SK-N-SH treated with all-trans-retinoic acid at 6 μM for 48 hours (cell line): ENCODE measurements around the gene CHIA.

Experiments
- ARNTL ChIP-seq: fragments of 450-650 bp; formaldehyde crosslinking; IDR thresholded peaks from 2 replicates; pipeline ENCODE4 v1.5.0; 2020; ENCODE audit warnings: low read depth, mild to moderate bottlenecking, moderate library complexity, borderline replicate concordance
- CREB5 ChIP-seq: fragments of 250-450 bp; sonication (Bioruptor Pico); IDR thresholded peaks from 2 replicates; pipeline ENCODE4 v1.5.1; 2020; ENCODE audit warnings: low read depth, mild to moderate bottlenecking, moderate library complexity
- CSDC2 ChIP-seq: fragments of 250-450 bp; sonication (Bioruptor Pico); IDR thresholded peaks from 2 replicates; pipeline ENCODE4 v1.5.0; 2020; ENCODE audit warnings: mild to moderate bottlenecking, moderate library complexity
- GLIS3 ChIP-seq: fragments of 250-450 bp; sonication (Bioruptor Pico); IDR thresholded peaks from 2 replicates; pipeline ENCODE4 v1.5.0; 2020; ENCODE audit warnings: mild to moderate bottlenecking, moderate library complexity
- ISL1 ChIP-seq: fragments of 250-450 bp; sonication (Bioruptor Pico); IDR thresholded peaks from 2 replicates; pipeline ENCODE4 v2.1.2; 2022; ENCODE audit warnings: mild to moderate bottlenecking, moderate library complexity
- PATZ1 ChIP-seq: fragments of 250-450 bp; sonication (Bioruptor Pico); IDR thresholded peaks from 2 replicates; pipeline ENCODE4 v1.8.0; 2020; ENCODE audit warnings: mild to moderate bottlenecking, moderate library complexity, borderline replicate concordance
- POU6F1 ChIP-seq: fragments of 250-450 bp; sonication (Bioruptor Pico); IDR thresholded peaks from 2 replicates; pipeline ENCODE4 v1.8.0; 2021; ENCODE audit warnings: low read depth, mild to moderate bottlenecking, moderate library complexity, borderline replicate concordance
- PPARA ChIP-seq: fragments of 250-450 bp; sonication (Bioruptor Pico); IDR thresholded peaks from 2 replicates; pipeline ENCODE4 v1.5.0; 2020; ENCODE audit warnings: mild to moderate bottlenecking, borderline replicate concordance
- RARB ChIP-seq: fragments of 250-450 bp; sonication (Bioruptor Pico); IDR thresholded peaks from 2 replicates; pipeline ENCODE4 v1.8.0; 2021; ENCODE audit warnings: mild to moderate bottlenecking, moderate library complexity
- ZC3H10 ChIP-seq: fragments of 250-450 bp; sonication (Bioruptor Pico); IDR thresholded peaks from 2 replicates; pipeline ENCODE4 v1.5.1; 2021; ENCODE audit warnings: mild to moderate bottlenecking, moderate library complexity
- ZFP3 ChIP-seq: fragments of 250-450 bp; sonication (Bioruptor Pico); IDR thresholded peaks from 2 replicates; pipeline ENCODE4 v1.5.0; 2020; ENCODE audit warnings: mild to moderate bottlenecking, moderate library complexity
- ZFP30 ChIP-seq: fragments of 450-650 bp; formaldehyde crosslinking; IDR thresholded peaks from 2 replicates; pipeline ENCODE4 v1.5.0; 2022; ENCODE audit warnings: mild to moderate bottlenecking, moderate library complexity
- ZNF565 ChIP-seq: fragments of 450-650 bp; formaldehyde crosslinking; conservative IDR thresholded peaks from 2 replicates; pipeline ENCODE4 v1.5.0; 2020; ENCODE audit warnings: low read depth, mild to moderate bottlenecking, moderate library complexity

- TF ChIP-seq ZFP3 (CRISPR knock-in tag) (no peak), CREB5 (no peak), CSDC2 (CRISPR knock-in tag) (no peak), GLIS3 (CRISPR knock-in tag) (no peak), ISL1 (CRISPR knock-in tag) (no peak), PPARA (CRISPR knock-in tag) (no peak), ZC3H10 (CRISPR knock-in tag) (no peak), ZNF565 (CRISPR knock-in tag) (no peak), ARNTL (CRISPR knock-in tag) (no peak), PATZ1 (CRISPR knock-in tag) (no peak), POU6F1 (CRISPR knock-in tag) (no peak), RARB (CRISPR knock-in tag) (no peak), ZFP30 (no peak)
These were observed 547 bp upstream of the CHIA start for GRCh38 chr1:111290104-111290503.
